Left colon (tissue), 2 donors: ENCODE measurements around the gene RBP3. TPM values are rescaled to one million over a fixed set of nuclear protein-coding genes. Genes with fewer than 3 reads are reported as not detected.

Experiments used
- ATAC-seq: fragments of 200-7000 bp; cut with Tn5 transposase; one replicate; pipeline ENCODE4 v1.9.1; 2020; ENCODE audit warnings: mild to moderate bottlenecking, moderate library complexity
- DNase-seq, 2 donors: peaks; one replicate each; pipeline ENCODE4 v3.0.0-alpha.2; 2020
- intact Hi-C, 2 donors: fragments of 100-400 bp; cut with DNase I in 1 of 2; cut with micrococcal nuclease in 1 of 2; formaldehyde crosslinking; loops; one replicate each; pipeline versions ENCODE4 v1.11.2 to v1.14.0; 2022; cut with DNase I, micrococcal nuclease
- total RNA-seq, 2 donors: library from RNA; stranded (reverse); fragmentation: NEBNext Ultra II Directional; extraction: Animal tissue kit (Norgen Biotek cat#: 25700); gene quantifications; one replicate each; pipeline ENCODE4 v1.2.1, GENCODE V29; 2021
- donor health status: DM: no; HTN: no; CAD: no.
- donor health status: DM: yes; HTN: yes; CAD: no.

The RBP3 gene
- total RNA-seq, 2 donors from 2014 or later, result not detected

- intact Hi-C loops, result no loop called here
- ATAC-seq, result no peak
- no peak for DNase-seq
These were observed 18.0 kb downstream of the RBP3 start for GRCh38 chr10:47366181-47366631.

GRCh38 chr10:47366731-47367460, 18.7 kb downstream of the RBP3 start:
- DNase-seq, result no peak
- intact Hi-C loops, result no loop called here
- no peak for ATAC-seq

- DNase-seq, result no peak
- intact Hi-C loops, result no loop called here
- no peak for ATAC-seq
These were observed 19.5 kb downstream of the RBP3 start for GRCh38 chr10:47367646-47368045.

- no peak for ATAC-seq
- intact Hi-C loops, result no loop called here
- DNase-seq, result peak in 1 of 2 donors; percentile 19
These were observed 20.4 kb downstream of the RBP3 start for GRCh38 chr10:47368431-47369180.

GRCh38 chr10:47369251-47369894, 21.2 kb downstream of the RBP3 start:
- DNase-seq (peak in 1 of 2 donors; percentile 16), ATAC-seq (no peak)
- intact Hi-C loops, result no loop called here

- DNase-seq, result no peak
- ATAC-seq, result no peak
- intact Hi-C loops, result no loop called here
These were observed 22.0 kb downstream of the RBP3 start for GRCh38 chr10:47370015-47370767.

- DNase-seq (no peak), ATAC-seq (no peak)
- intact Hi-C loops, result no loop called here
These were observed 22.7 kb downstream of the RBP3 start for GRCh38 chr10:47370878-47371277.

- no peak for DNase-seq
- ATAC-seq, result no peak
- intact Hi-C loops, result no loop called here
These were observed 23.7 kb downstream of the RBP3 start for GRCh38 chr10:47371629-47372485.

- no peak for DNase-seq
- intact Hi-C loops, result no loop called here
- no peak for ATAC-seq
These were observed 24.6 kb downstream of the RBP3 start for GRCh38 chr10:47372726-47373125.

GRCh38 chr10:47374611-47375536, 26.7 kb downstream of the RBP3 start:
- no peak for ATAC-seq
- intact Hi-C loops, result no loop called here
- DNase-seq, result no peak

GRCh38 chr10:47376522-47377220, 28.5 kb downstream of the RBP3 start:
- no peak for DNase-seq
- intact Hi-C loops, result no loop called here
- ATAC-seq, result no peak

GRCh38 chr10:47378183-47378510, 30.0 kb downstream of the RBP3 start:
- intact Hi-C loops, result no loop called here
- ATAC-seq, result no peak

GRCh38 chr10:47378606-47379444, 30.7 kb downstream of the RBP3 start:
- ATAC-seq, result no peak
- intact Hi-C loops, result no loop called here
- DNase-seq, result no peak

More at GRCh38 chr10:47378183-47378510, 30.0 kb downstream of the RBP3 start:
- no peak for DNase-seq

GRCh38 chr10:47379445-47379785, 31.3 kb downstream of the RBP3 start:
- intact Hi-C loops, result no loop called here
- ATAC-seq, result no peak
- DNase-seq, result no peak

GRCh38 chr10:47379901-47380300, 31.7 kb downstream of the RBP3 start:
- DNase-seq, result no peak
- intact Hi-C loops, result no loop called here
- no peak for ATAC-seq
